ENCODE data around the gene STRA6.

- TF ChIP-seq CTCF (conservative IDR thresholded peaks at IDR 0.05; ENCODE audit: low read length): no peak
- TF ChIP-seq EZH2phosphoT487 (IDR thresholded peaks at IDR 0.05; ENCODE audit: borderline replicate concordance): no peak
Observed at GRCh38 chr15:74176262-74177214, 26.0 kb downstream of the STRA6 start.
